Activated CD8-positive, alpha-beta memory T cell treated with anti-CD3 and anti-CD28 coated beads for 36 hours (primary cell): ENCODE data around the gene PPP2R5A. TPM values are rescaled to one million over a fixed set of nuclear protein-coding genes. Genes with fewer than 3 reads are reported as not detected.
"Not testable (repeated sequence)": the region's sequence is repeated elsewhere in the genome, so short reads cannot be mapped to it uniquely, and the experiment has no call there.

Experiments used
- CTCF ChIA-PET: fragments of 350-600 bp; sonication (Branson Sonifier 250); formaldehyde crosslinking; loops from one replicate; lab custom pipeline; 2021; ENCODE audit warnings: antibody characterized with exemption; lab: Charles Lee
- POLR2A ChIA-PET: fragments of 350-600 bp; sonication (Branson Sonifier 250); formaldehyde crosslinking; loops from one replicate; lab custom pipeline; 2021; ENCODE audit warnings: antibody characterized with exemption; lab: Charles Lee
- total RNA-seq, 2 experiments: library from RNA; stranded (reverse); gene quantifications; one replicate each; pipeline ENCODE4 v1.2.3, GENCODE V29; 2021

PPP2R5A gene
- total RNA-seq, 2 experiments from 2014 or later = 42.0 to 42.9 TPM

- POLR2A ChIA-PET = interaction anchor here (0.6 kb wide), 1 partner anchor 22 kb away, joined by 3 read pairs; no protein-coding TSS in a partner anchor
- CTCF ChIA-PET = interaction anchor here (0.6 to 0.7 kb wide), 2 partner anchors 18 to 59 kb away, joined by 3 to 5 read pairs; no protein-coding TSS in a partner anchor
Observed at GRCh38 chr1:212260557-212261355, 24.5 kb upstream of the PPP2R5A start.

- CTCF ChIA-PET = interaction anchor here (0.7 kb wide), 1 partner anchor 59 kb away, joined by 3 read pairs; no protein-coding TSS in a partner anchor
- POLR2A ChIA-PET = interaction anchor here (0.6 kb wide), 1 partner anchor 21 kb away, joined by 3 read pairs; no protein-coding TSS in a partner anchor
Observed at GRCh38 chr1:212261361-212261929, 23.8 kb upstream of the PPP2R5A start.

- ChIA-PET CTCF (no interaction called here), POLR2A (no interaction called here)
Observed at GRCh38 chr1:212267017-212267416, 18.2 kb upstream of the PPP2R5A start.

- ChIA-PET CTCF (no interaction called here), POLR2A (no interaction called here)
Observed at GRCh38 chr1:212267460-212267859, 17.8 kb upstream of the PPP2R5A start.

- POLR2A ChIA-PET = no interaction called here
- CTCF ChIA-PET = interaction anchor here (0.6 to 1.5 kb wide), 3 partner anchors 15 to 187 kb away, joined by 3 to 4 read pairs (median 3); no protein-coding TSS in a partner anchor
Observed at GRCh38 chr1:212269306-212269705, 15.9 kb upstream of the PPP2R5A start.

GRCh38 chr1:212270564-212270963 lies 14.6 kb upstream of the PPP2R5A start:
- ChIA-PET CTCF (no interaction called here), POLR2A (no interaction called here)

GRCh38 chr1:212271234-212271633 lies 14.0 kb upstream of the PPP2R5A start:
- ChIA-PET CTCF (no interaction called here), POLR2A (no interaction called here)

- CTCF ChIA-PET = no interaction called here
- POLR2A ChIA-PET = no interaction called here
Observed at GRCh38 chr1:212271823-212272485, 13.3 kb upstream of the PPP2R5A start.

GRCh38 chr1:212281590-212281989 lies 3.6 kb upstream of the PPP2R5A start:
- CTCF ChIA-PET = no interaction called here
- POLR2A ChIA-PET = no interaction called here

- POLR2A ChIA-PET = interaction anchor here (0.6 to 0.8 kb wide), 2 partner anchors 177 to 249 kb away, joined by 4 read pairs; partner anchors contain the start of genes DTL and INTS7
- CTCF ChIA-PET = interaction anchor here (0.7 to 1.1 kb wide), 3 partner anchors 15 to 222 kb away, joined by 3 read pairs; no protein-coding TSS in a partner anchor
Observed at GRCh38 chr1:212283741-212284140, 1.5 kb upstream of the PPP2R5A start.

GRCh38 chr1:212284332-212284743 lies 872 bp upstream of the PPP2R5A start:
- CTCF ChIA-PET = interaction anchor here (0.6 to 1.1 kb wide), 5 partner anchors 16 to 1477 kb away, joined by 3 to 5 read pairs (median 3); no protein-coding TSS in a partner anchor
- POLR2A ChIA-PET = interaction anchor here (0.8 kb wide), 1 partner anchor 249 kb away, joined by 4 read pairs; the partner anchor contains the start of genes DTL and INTS7

- POLR2A ChIA-PET = interaction anchor here (0.6 to 1.7 kb wide), 8 partner anchors 8 to 250 kb away, joined by 3 to 11 read pairs (median 4); partner anchors contain the start of genes DTL and INTS7
- CTCF ChIA-PET = interaction anchor here (0.5 to 2.7 kb wide), 4 partner anchors 10 to 251 kb away, joined by 3 to 10 read pairs (median 4); partner anchors contain the start of genes DTL and INTS7
Observed at GRCh38 chr1:212285685-212286555, 710 bp downstream of the PPP2R5A start.

GRCh38 chr1:212286556-212287131 lies 1.4 kb downstream of the PPP2R5A start:
- ChIA-PET CTCF (interaction anchor here (0.5 to 2.7 kb wide), 6 partner anchors 9 to 251 kb away, joined by 3 to 10 read pairs (median 4); partner anchors contain the start of genes DTL and INTS7), POLR2A (interaction anchor here (1.3 to 1.7 kb wide), 2 partner anchors 74 to 251 kb away, joined by 4 to 11 read pairs; partner anchors contain the start of genes DTL and INTS7)

GRCh38 chr1:212287261-212287895 lies 2.2 kb downstream of the PPP2R5A start:
- POLR2A ChIA-PET = interaction anchor here (1.7 kb wide), 1 partner anchor 252 kb away, joined by 11 read pairs; the partner anchor contains the start of genes DTL and INTS7
- CTCF ChIA-PET = interaction anchor here (1.3 to 2.7 kb wide), 3 partner anchors 31 to 252 kb away, joined by 3 to 10 read pairs (median 3); partner anchors contain the start of genes DTL and INTS7

GRCh38 chr1:212287995-212288394 lies 2.8 kb downstream of the PPP2R5A start:
- CTCF ChIA-PET = interaction anchor here (1.3 to 2.7 kb wide), 3 partner anchors 32 to 253 kb away, joined by 3 to 10 read pairs (median 3); partner anchors contain the start of genes DTL and INTS7
- POLR2A ChIA-PET = not testable (repeated sequence)

GRCh38 chr1:212288615-212289014 lies 3.4 kb downstream of the PPP2R5A start:
- POLR2A ChIA-PET = no interaction called here
- CTCF ChIA-PET = no interaction called here
